ENCODE results near the gene TSHR. TPM values are rescaled to one million over a fixed set of nuclear protein-coding genes. Genes with fewer than 3 reads are reported as not detected.
A peak's percentile ranks its signal among the peaks of the same experiment; 100 is the strongest.
"Not testable (repeated sequence)": the region's sequence is repeated elsewhere in the genome, so short reads cannot be mapped to it uniquely, and the experiment has no call there.

TSHR gene
- total RNA-seq, 1 donor from 2014 or later: not detected

GRCh38 chr14:80948291-80948690 is 7.1 kb upstream of the TSHR start:
- no peak overlapping the region for H3K4me3 ChIP-seq (ENCODE audit: low read depth, low read length)
- no peak for DNase-seq (ENCODE audit: low read depth)
- TF ChIP-seq, protein P1, sequence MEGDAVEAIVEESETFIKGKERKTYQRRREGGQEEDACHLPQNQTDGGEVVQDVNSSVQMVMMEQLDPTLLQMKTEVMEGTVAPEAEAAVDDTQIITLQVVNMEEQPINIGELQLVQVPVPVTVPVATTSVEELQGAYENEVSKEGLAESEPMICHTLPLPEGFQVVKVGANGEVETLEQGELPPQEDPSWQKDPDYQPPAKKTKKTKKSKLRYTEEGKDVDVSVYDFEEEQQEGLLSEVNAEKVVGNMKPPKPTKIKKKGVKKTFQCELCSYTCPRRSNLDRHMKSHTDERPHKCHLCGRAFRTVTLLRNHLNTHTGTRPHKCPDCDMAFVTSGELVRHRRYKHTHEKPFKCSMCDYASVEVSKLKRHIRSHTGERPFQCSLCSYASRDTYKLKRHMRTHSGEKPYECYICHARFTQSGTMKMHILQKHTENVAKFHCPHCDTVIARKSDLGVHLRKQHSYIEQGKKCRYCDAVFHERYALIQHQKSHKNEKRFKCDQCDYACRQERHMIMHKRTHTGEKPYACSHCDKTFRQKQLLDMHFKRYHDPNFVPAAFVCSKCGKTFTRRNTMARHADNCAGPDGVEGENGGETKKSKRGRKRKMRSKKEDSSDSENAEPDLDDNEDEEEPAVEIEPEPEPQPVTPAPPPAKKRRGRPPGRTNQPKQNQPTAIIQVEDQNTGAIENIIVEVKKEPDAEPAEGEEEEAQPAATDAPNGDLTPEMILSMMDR (conservative IDR thresholded peaks at IDR 0.05; ENCODE audit: low read depth, low read length): no peak

DNA sequence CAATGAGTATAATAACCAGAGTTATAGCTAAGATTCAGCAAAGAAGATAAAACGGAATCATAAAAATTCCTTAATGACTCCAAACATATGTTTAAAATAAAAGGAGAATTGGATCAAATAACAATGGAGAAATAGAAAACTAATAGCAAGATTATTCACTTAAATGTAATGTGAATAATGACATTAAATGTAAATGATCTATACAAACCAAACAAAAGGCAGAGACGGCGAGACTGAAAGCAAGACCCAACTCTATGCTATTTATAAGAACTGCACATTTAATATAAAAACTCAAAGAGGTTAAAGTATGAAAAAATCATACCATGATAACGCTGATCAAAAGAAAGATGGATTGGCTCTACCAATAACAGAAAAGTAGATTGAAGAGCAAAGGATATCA is 3.9 kb upstream of the TSHR start:
- no peak for DNase-seq (ENCODE audit: low read depth)
- TF ChIP-seq, protein P1 (conservative IDR thresholded peaks at IDR 0.05; ENCODE audit: low read depth, low read length): no peak
- no peak overlapping the region for H3K4me3 ChIP-seq (ENCODE audit: low read depth, low read length)

GRCh38 chr14:80953211-80953610 is 2.2 kb upstream of the TSHR start:
- not testable (repeated sequence) for DNase-seq (ENCODE audit: low read depth); H3K4me3 ChIP-seq (ENCODE audit: low read depth, low read length)

DNA sequence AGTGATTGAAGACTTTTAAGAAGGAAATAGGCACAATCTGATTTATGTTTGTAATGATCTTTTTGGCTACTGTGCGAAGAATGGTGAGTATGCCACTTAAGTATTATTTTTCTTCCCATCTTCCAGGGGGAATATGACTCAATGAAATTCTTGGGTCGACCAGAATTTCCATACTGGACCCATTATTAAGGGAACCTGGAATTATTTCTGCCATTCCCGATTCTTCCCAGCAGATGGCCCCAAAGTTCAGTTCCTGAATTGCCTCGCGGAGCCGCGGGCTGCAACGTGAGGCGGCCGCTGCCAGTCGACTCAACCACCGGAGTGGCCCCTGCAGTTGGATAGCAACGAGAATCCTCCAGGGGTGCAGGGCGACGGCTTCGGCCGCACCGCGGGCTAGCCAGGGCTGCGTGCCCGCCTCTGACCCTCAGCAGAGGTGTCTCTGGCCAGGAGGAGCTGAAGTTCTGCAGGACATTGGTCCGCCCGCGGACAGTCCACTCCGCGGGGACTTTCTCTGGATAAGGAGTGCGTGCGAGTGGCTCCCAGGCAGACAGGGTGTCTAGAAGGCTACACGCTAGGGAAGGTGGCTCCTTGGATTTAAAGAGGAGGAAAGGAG is 628 bp upstream of the TSHR start:
- no peak for DNase-seq (ENCODE audit: low read depth)
- TF ChIP-seq, protein P1 (conservative IDR thresholded peaks at IDR 0.05; ENCODE audit: low read depth, low read length): peak; percentile 85
- peak overlapping the region; percentile 62 for H3K4me3 ChIP-seq (ENCODE audit: low read depth, low read length)

DNA sequence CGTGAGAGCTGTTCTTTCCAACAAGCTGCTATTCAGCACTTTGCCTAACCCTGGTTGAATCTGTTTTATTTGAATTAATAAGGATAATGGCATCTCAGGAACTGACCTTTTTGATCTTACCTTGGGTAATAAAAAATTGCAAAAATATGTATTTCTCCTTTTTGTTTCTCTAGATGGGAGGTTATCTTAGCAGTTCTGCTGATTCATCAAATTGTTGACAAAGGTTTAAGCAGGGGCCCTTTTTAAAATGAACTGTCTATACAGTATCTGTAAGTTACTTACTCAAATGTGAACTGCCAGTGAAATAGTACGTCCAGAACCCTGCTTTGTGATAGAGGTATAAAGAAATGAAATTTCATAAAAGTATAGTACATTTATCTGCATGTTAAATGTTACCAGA is 681 bp downstream of the TSHR start:
- H3K4me3 ChIP-seq (ENCODE audit: low read depth, low read length): no peak overlapping the region
- TF ChIP-seq, protein P1 (conservative IDR thresholded peaks at IDR 0.05; ENCODE audit: low read depth, low read length): no peak
- no peak for DNase-seq (ENCODE audit: low read depth)

GRCh38 chr14:80956922-80957321 is 1.5 kb downstream of the TSHR start:
- no peak for DNase-seq (ENCODE audit: low read depth)
- H3K4me3 ChIP-seq (ENCODE audit: low read depth, low read length): no peak overlapping the region
- TF ChIP-seq, protein P1 (conservative IDR thresholded peaks at IDR 0.05; ENCODE audit: low read depth, low read length): no peak

DNA sequence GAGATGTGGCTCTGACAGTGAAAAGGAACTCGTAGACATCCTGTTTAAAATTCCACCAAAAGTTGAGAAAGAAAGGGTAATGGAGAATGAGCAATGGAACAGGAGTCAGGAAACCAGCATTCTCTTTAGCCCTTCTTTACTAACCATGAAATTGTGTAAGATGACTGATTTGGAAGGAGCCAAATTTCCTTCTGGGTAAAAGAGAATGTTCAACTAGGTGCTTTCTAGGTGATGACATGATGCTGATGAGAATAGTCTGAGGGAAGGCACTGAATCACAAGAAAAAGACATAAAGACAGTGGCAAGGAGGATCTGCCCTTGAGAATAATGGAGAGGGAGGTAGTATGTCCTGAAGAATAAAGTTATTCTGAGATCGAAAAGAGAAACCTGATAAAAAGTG is 2.2 kb downstream of the TSHR start:
- TF ChIP-seq, protein P1 (conservative IDR thresholded peaks at IDR 0.05; ENCODE audit: low read depth, low read length): no peak
- no peak overlapping the region for H3K4me3 ChIP-seq (ENCODE audit: low read depth, low read length)
- no peak for DNase-seq (ENCODE audit: low read depth)

Measured in epithelial cell of proximal tubule (primary cell).